A673 (cell line): ENCODE measurements around the gene COL4A2.

ENCODE experiments used
- EZH2 ChIP-seq: fragments of 200-600 bp; sonication (generic); IDR thresholded peaks from 2 replicates; pipeline ENCODE4 v1.6.1; 2017; ENCODE audit warnings: borderline replicate concordance, low read depth, mild to moderate bottlenecking, mixed read lengths, antibody characterized with exemption, low read length; ENCODE audit not compliant: poor library complexity, severe bottlenecking
- TF ChIP-seq, protein P1 (sequence below): fragments of 300-800, 200-600 bp; sonication (generic); conservative IDR thresholded peaks from 2 replicates; pipeline ENCODE4 v1.5.1; 2017; ENCODE audit warnings: low read depth, mild to moderate bottlenecking, antibody characterized with exemption, low read length, moderate library complexity, mixed read lengths

DNA sequence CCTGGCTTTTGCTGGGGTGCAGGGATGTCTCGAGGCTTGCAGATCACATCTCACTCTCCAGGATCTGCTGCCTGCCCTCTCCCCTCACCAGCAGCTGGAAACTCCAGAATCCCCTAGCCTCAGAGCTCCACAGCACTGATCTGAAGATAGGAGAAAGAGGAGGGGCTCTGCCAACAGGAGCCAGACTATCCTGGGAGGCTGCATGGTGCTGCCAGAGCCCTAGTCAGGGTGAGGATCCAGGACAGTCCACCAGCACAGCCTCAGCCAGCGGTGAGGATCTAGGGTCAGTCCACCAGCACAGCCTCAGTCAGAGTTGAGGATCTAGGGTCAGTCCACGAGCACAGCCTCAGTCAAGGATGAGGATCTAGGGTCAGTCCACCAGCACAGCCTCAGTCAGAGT lies 189.2 kb downstream of the COL4A2 start:
- TF ChIP-seq, protein P1, sequence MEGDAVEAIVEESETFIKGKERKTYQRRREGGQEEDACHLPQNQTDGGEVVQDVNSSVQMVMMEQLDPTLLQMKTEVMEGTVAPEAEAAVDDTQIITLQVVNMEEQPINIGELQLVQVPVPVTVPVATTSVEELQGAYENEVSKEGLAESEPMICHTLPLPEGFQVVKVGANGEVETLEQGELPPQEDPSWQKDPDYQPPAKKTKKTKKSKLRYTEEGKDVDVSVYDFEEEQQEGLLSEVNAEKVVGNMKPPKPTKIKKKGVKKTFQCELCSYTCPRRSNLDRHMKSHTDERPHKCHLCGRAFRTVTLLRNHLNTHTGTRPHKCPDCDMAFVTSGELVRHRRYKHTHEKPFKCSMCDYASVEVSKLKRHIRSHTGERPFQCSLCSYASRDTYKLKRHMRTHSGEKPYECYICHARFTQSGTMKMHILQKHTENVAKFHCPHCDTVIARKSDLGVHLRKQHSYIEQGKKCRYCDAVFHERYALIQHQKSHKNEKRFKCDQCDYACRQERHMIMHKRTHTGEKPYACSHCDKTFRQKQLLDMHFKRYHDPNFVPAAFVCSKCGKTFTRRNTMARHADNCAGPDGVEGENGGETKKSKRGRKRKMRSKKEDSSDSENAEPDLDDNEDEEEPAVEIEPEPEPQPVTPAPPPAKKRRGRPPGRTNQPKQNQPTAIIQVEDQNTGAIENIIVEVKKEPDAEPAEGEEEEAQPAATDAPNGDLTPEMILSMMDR: no peak
- TF ChIP-seq EZH2: no peak
